GM20000 (cell line): ENCODE results near the gene KMT2A.
A peak's percentile ranks its signal among the peaks of the same experiment; 100 is the strongest.
"Not testable (repeated sequence)": the region's sequence is repeated elsewhere in the genome, so short reads cannot be mapped to it uniquely, and the experiment has no call there.

Experiments
- DNase-seq: peaks from one replicate; pipeline ENCODE4 v3.0.0; 2012; ENCODE audit warnings: low spot score
- TF ChIP-seq, protein P1 (sequence below): IDR thresholded peaks from 2 replicates; pipeline ENCODE4 v1.5.1; 2012; ENCODE audit warnings: mild to moderate bottlenecking, control low read depth; ENCODE audit errors: extremely low read depth, missing control alignments

Gene KMT2A

DNA sequence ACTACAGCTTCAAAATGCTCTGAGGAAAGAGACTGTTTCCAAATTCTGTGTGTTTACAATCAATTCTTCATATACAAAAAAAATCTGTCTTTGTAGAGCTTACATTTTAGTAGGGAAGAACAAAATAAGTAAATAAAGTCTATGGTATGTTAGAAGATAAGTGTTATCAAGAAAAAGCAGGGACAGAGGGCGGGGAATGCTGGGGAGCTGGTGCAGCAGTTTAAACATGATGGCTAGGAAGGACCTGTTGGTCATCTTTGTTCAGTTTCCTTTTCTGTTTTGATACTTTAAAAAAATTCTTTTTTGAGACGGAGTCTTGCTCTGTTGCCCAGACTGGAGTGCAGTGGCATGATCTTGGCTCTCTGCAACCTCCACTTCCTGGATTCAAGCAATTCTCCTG is 110.8 kb downstream of the KMT2A start:
- TF ChIP-seq, protein P1, sequence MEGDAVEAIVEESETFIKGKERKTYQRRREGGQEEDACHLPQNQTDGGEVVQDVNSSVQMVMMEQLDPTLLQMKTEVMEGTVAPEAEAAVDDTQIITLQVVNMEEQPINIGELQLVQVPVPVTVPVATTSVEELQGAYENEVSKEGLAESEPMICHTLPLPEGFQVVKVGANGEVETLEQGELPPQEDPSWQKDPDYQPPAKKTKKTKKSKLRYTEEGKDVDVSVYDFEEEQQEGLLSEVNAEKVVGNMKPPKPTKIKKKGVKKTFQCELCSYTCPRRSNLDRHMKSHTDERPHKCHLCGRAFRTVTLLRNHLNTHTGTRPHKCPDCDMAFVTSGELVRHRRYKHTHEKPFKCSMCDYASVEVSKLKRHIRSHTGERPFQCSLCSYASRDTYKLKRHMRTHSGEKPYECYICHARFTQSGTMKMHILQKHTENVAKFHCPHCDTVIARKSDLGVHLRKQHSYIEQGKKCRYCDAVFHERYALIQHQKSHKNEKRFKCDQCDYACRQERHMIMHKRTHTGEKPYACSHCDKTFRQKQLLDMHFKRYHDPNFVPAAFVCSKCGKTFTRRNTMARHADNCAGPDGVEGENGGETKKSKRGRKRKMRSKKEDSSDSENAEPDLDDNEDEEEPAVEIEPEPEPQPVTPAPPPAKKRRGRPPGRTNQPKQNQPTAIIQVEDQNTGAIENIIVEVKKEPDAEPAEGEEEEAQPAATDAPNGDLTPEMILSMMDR: no peak
- DNase-seq: no peak

DNA sequence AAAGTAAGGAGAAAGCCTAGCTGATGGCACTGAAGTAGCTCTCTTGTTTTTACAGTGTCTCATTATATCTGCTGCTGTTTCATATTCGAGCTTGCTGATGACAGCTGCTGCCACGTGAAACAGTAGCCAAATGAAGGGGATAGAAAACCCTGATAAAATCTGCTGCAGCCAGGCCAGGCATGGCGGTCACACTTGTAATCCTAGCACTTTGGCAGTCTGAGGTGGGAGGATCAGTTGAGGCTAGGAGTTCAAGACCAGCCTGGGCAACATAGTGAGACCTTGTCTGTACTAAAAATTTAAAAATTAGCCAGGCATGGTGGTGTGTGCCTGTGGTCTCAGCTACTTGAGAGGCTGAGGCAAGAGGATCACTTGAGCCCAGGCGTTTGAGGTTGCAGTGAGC is 116.0 kb downstream of the KMT2A start:
- TF ChIP-seq, protein P1: no peak
- no peak for DNase-seq

DNA sequence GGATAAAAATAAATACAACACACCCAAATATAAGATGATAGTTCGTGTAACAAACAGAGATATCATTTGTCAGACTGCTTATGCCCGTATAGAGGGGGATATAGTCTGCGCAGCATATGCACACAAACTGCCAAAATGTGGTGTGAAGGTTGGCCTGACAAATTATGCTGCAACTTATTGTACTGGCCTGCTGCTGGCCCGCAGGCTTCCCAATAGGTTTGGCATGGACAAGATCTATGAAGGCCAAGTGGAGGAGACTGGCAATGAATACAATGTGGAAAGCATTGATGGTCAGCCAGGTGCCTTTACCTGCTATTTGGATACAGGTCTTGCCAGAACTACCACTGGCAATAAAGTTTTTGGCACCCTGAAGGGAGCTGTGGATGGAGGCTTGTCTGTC is 124.5 kb downstream of the KMT2A start:
- TF ChIP-seq, protein P1: no peak
- DNase-seq: no peak

DNA sequence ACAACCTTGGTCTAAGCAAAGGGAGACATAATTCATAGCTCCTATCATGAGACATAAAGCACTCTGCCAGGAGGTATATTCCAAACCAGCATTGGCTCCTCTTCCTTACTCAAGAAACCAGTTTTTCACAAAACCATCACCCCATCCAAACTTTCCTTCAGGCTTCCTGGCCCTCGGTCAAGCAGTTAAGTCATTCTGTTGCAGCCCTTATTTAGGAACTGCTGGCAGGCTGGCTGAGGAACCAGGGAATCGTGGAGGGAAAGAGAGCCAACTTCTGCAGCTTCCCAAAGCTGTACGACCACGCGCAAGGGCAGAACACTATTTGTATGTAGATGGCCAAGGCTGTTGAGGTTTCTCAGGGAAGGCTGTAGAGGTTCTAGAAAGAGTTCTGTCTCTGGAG is 128.8 kb downstream of the KMT2A start:
- TF ChIP-seq, protein P1: no peak
- no peak for DNase-seq

DNA sequence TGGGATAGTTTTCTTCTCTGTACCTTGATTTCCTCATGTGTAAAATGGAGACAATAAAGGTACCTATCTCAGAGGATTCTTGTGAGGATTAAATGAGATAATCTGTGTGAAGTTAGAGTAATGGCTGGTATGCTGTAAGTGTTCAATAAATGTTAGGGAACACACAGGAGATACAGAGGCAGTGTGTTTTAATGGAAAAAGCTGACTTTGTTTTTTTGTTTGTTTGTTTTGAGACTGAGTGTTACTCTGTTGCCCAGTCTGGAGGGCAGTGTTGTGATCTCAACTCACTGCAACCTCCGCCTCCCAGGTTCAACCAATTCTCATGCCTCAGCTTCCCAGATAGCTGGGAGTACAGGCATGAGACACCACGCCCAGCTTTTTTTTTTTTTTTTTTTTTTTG is 133.4 kb downstream of the KMT2A start:
- no peak for DNase-seq
- TF ChIP-seq, protein P1: no peak

DNA sequence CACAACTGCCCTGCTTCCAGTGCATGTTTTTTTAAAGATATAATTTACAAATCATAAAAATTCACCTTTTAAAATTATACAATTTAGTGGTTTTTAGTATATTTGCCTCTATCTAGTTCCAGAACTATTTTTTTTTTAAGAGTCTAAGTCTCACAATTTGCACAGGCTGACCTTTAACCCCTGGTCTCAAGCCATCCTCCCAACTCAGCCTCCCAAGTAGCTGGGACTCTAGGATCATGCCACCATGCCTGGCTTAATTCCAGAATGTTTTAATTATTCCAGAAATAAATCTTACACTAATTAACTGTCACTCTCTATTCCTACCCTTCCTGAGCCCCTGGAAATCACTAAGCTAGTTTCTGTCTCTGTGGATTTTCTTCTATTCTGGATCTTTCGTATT is 134.5 kb downstream of the KMT2A start:
- TF ChIP-seq, protein P1: no peak

DNA sequence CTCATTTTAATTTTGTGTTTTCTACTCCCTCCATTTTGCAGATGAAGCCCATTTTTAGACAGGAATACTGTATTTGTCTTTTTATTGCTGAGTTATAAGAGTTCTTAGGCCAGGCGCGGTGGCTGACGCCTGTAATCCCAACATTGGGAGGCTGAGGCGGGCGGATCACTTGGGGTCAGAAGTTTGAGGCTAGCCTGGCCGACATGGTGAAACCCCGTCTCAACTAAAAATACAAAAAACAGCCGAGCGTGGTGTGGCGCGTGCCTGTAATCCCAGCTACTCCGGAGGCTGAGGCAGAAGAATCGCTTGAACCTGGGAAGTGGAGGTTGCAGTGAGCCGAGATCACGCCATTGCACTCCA is 135.4 kb downstream of the KMT2A start:
- DNase-seq: not testable (repeated sequence)

More for the DNA sequence above, 134.5 kb downstream of the KMT2A start:
- no peak for DNase-seq

DNA sequence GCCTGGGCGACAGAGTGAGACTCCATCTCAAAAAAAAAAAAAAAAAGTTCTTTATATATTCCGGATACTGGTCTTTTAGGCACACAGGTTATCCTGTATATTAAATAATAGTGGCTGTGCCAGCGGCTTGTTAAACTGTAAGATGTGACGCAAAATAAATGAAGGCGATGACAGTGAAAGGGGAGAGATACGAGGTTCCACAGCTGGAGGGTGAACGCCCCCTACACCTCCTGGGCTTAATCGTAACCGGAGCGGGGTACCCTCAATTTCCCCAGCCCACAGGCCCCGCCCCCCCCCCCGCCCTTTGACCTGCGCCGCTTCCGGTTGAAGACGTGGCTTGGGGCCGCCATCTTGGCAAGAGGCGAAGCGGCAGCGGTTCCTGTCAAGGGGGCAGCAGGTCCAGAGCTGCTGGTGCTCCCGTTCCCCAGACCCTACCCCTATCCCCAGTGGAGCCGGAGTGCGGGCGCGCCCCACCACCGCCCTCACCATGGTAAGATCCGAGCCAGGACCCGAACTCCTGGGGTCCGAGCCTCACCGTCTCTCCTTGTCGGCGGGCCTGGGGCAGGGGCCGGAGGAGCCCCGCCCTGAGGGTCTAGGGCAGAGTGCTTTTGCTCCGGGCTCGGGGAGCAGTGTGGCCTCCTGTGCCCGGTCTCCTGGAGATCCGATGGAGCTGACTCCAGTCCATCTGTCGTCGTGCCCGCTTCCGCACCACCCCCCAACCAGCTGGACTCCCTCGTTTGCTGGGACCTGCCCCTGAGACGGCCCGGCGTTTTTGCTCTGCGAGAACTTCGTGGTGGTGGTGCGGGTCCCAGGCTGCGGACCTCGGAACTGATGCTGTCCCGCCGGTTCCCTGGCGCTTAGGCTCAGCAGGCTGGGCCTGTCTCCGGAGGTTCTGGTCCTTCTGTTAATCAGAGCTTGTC is 136.0 kb downstream of the KMT2A start, which contains the start of gene ARCN1:
ARCN1 (plus strand) TSS at position 349 of the 920 bp plus-strand sequence; CDS start at position 488, 139 bp downstream.
- DNase-seq: peak; percentile 87
- TF ChIP-seq, protein P1: peak; percentile 8
